RKO (cell line): ENCODE data around the gene ADGRD1.
"Not testable (repeated sequence)": the region's sequence is repeated elsewhere in the genome, so short reads cannot be mapped to it uniquely, and the experiment has no call there.

Experiments
- DNase-seq: peaks from one replicate; pipeline ENCODE4 v3.0.0-alpha.2; 2016; ENCODE audit warnings: low spot score

The ADGRD1 gene

GRCh38 chr12:131056626-131057025 is 102.9 kb downstream of the ADGRD1 start:
- no peak for DNase-seq

- DNase-seq: no peak
These were observed 103.6 kb downstream of the ADGRD1 start for GRCh38 chr12:131057211-131057721.

GRCh38 chr12:131057722-131058515 is 104.2 kb downstream of the ADGRD1 start:
- DNase-seq: no peak

- no peak for DNase-seq
These were observed 105.0 kb downstream of the ADGRD1 start for GRCh38 chr12:131058700-131059099.

- DNase-seq: no peak
These were observed 106.5 kb downstream of the ADGRD1 start for GRCh38 chr12:131060011-131060703.

- DNase-seq: no peak
These were observed 107.5 kb downstream of the ADGRD1 start for GRCh38 chr12:131061041-131061806.

GRCh38 chr12:131063413-131063812 is 109.7 kb downstream of the ADGRD1 start:
- no peak for DNase-seq

- DNase-seq: no peak
These were observed 110.3 kb downstream of the ADGRD1 start for GRCh38 chr12:131063960-131064359.

- DNase-seq: no peak
These were observed 111.6 kb downstream of the ADGRD1 start for GRCh38 chr12:131065279-131065678.

- DNase-seq: no peak
These were observed 112.1 kb downstream of the ADGRD1 start for GRCh38 chr12:131065801-131066200.

GRCh38 chr12:131066207-131066885 is 112.6 kb downstream of the ADGRD1 start:
- no peak for DNase-seq

GRCh38 chr12:131066886-131067490 is 113.3 kb downstream of the ADGRD1 start:
- DNase-seq: no peak

GRCh38 chr12:131067981-131068851 is 114.5 kb downstream of the ADGRD1 start:
- no peak for DNase-seq

- not testable (repeated sequence) for DNase-seq
These were observed 115.4 kb downstream of the ADGRD1 start for GRCh38 chr12:131068926-131069720.

- not testable (repeated sequence) for DNase-seq
These were observed 116.4 kb downstream of the ADGRD1 start for GRCh38 chr12:131070136-131070535.

- not testable (repeated sequence) for DNase-seq
These were observed 117.0 kb downstream of the ADGRD1 start for GRCh38 chr12:131070668-131071067.

- DNase-seq: not testable (repeated sequence)
These were observed 117.6 kb downstream of the ADGRD1 start for GRCh38 chr12:131071234-131071820.

- not testable (repeated sequence) for DNase-seq
These were observed 118.2 kb downstream of the ADGRD1 start for GRCh38 chr12:131071950-131072349.
